ENCODE measurements around the gene ACCSL. TPM values are rescaled to one million over a fixed set of nuclear protein-coding genes. Genes with fewer than 3 reads are reported as not detected.

Gene ACCSL
- total RNA-seq, 1 experiment from 2014 or later = not detected

GRCh38 chr11:44018829-44019228, 29.0 kb upstream of the ACCSL start:
- peaks cover 65% of the 10 kb centered on the region for H3K27me3 Mint-ChIP-seq (ENCODE audit: unreplicated experiment)
- intact Hi-C loops (cut with micrococcal nuclease; ENCODE audit: unreplicated experiment) = no loop called here
- BruUV-seq (replicated peaks) = no TSS peak

GRCh38 chr11:44024977-44025376, 22.8 kb upstream of the ACCSL start:
- intact Hi-C loops (cut with micrococcal nuclease; ENCODE audit: unreplicated experiment) = no loop called here
- H3K4me3 Mint-ChIP-seq (ENCODE audit: low read depth, unreplicated experiment) = no peak overlapping the region
- H3K9me3 Mint-ChIP-seq (ENCODE audit: low read depth, unreplicated experiment) = peaks cover 3% of the 10 kb centered on the region
- BruUV-seq (replicated peaks) = no TSS peak
- no peaks in the 10 kb centered on the region for H3K4me1 Mint-ChIP-seq (ENCODE audit: low read depth, unreplicated experiment)
- no peak for TF ChIP-seq CTCF (IDR thresholded peaks at IDR 0.05; ENCODE audit: unreplicated experiment)
- no peak overlapping the region for H3K27ac Mint-ChIP-seq (ENCODE audit: unreplicated experiment)
- no peak for DNase-seq
- H3K27me3 Mint-ChIP-seq (ENCODE audit: unreplicated experiment) = peaks cover 65% of the 10 kb centered on the region
- CTCF ChIA-PET = no interaction called here
- no peaks in the 10 kb centered on the region for H3K36me3 Mint-ChIP-seq (ENCODE audit: insufficient read depth, unreplicated experiment)

More at GRCh38 chr11:44018829-44019228, 29.0 kb upstream of the ACCSL start:
- no peak overlapping the region for H3K27ac Mint-ChIP-seq (ENCODE audit: unreplicated experiment)
- H3K4me1 Mint-ChIP-seq (ENCODE audit: low read depth, unreplicated experiment) = no peaks in the 10 kb centered on the region
- TF ChIP-seq CTCF (IDR thresholded peaks at IDR 0.05; ENCODE audit: unreplicated experiment) = no peak
- H3K9me3 Mint-ChIP-seq (ENCODE audit: low read depth, unreplicated experiment) = peaks cover 3% of the 10 kb centered on the region
- no peaks in the 10 kb centered on the region for H3K36me3 Mint-ChIP-seq (ENCODE audit: insufficient read depth, unreplicated experiment)
- H3K4me3 Mint-ChIP-seq (ENCODE audit: low read depth, unreplicated experiment) = no peak overlapping the region
- DNase-seq = no peak
- CTCF ChIA-PET = no interaction called here

GRCh38 chr11:44025727-44026126, 22.1 kb upstream of the ACCSL start:
- DNase-seq = no peak
- H3K9me3 Mint-ChIP-seq (ENCODE audit: low read depth, unreplicated experiment) = peaks cover 3% of the 10 kb centered on the region
- H3K36me3 Mint-ChIP-seq (ENCODE audit: insufficient read depth, unreplicated experiment) = no peaks in the 10 kb centered on the region
- intact Hi-C loops (cut with micrococcal nuclease; ENCODE audit: unreplicated experiment) = no loop called here
- H3K27ac Mint-ChIP-seq (ENCODE audit: unreplicated experiment) = no peak overlapping the region
- no TSS peak for BruUV-seq (replicated peaks)
- CTCF ChIA-PET = no interaction called here
- no peak for TF ChIP-seq CTCF (IDR thresholded peaks at IDR 0.05; ENCODE audit: unreplicated experiment)
- H3K4me1 Mint-ChIP-seq (ENCODE audit: low read depth, unreplicated experiment) = no peaks in the 10 kb centered on the region
- H3K27me3 Mint-ChIP-seq (ENCODE audit: unreplicated experiment) = peaks cover 70% of the 10 kb centered on the region
- no peak overlapping the region for H3K4me3 Mint-ChIP-seq (ENCODE audit: low read depth, unreplicated experiment)

GRCh38 chr11:44028401-44028800, 19.4 kb upstream of the ACCSL start:
- DNase-seq = no peak
- Mint-ChIP-seq H3K4me1 (ENCODE audit: low read depth, unreplicated experiment) (no peaks in the 10 kb centered on the region), H3K9me3 (ENCODE audit: low read depth, unreplicated experiment) (no peaks in the 10 kb centered on the region), H3K36me3 (ENCODE audit: insufficient read depth, unreplicated experiment) (peaks cover 4% of the 10 kb centered on the region), H3K27me3 (ENCODE audit: unreplicated experiment) (peaks cover 77% of the 10 kb centered on the region), H3K27ac (ENCODE audit: unreplicated experiment) (no peak overlapping the region), H3K4me3 (ENCODE audit: low read depth, unreplicated experiment) (no peak overlapping the region)
- intact Hi-C loops (cut with micrococcal nuclease; ENCODE audit: unreplicated experiment) = no loop called here
- CTCF ChIA-PET = no interaction called here
- TF ChIP-seq CTCF (IDR thresholded peaks at IDR 0.05; ENCODE audit: unreplicated experiment) = no peak
- BruUV-seq (replicated peaks) = no TSS peak

Data from Calu3 (cell line).